HG02798 (cell line): Measurements from ENCODE around the gene FBN2.

Experiments used
- ATAC-seq: cut with Tn5 transposase; IDR thresholded peaks from one replicate; pipeline ENCODE4 v1.9.1; 2021; ENCODE audit warnings: mild to moderate bottlenecking; ENCODE audit not compliant: unreplicated experiment, poor library complexity

Gene FBN2

DNA sequence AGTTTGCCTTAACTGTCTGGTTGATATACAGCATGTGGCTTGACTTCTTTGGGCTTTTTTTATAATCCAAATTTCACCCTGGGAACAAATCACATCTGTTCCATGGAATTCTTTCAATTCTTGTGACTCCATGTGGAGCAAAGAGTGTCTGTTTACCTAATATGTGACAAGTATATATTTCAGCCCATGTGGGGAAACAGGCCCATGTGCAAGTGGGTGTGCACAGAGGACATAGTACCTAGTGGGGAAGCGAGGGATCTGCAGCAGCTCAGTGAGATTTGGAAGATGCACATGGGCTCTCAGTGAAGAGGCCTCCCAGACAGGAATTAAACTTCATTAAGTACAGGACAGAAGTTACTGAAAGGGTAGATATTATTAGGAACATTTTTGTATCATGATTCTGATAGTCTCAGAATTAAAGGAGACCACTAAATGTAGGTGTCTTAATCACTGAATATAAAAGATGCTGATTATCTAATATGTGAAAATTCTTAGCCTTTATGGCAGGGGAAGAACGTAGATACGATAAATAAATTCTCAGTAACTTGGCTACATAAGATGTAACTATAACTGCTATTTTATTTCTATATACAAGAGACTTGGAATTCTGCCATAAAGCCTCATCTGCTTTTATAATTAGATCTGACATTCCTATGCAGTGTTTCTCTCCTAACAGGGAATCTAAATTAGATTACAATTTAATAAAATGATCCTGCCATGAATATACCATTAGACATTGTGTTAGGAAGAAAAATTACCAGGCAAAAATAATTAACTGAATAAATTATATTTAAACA, 273.3 kb downstream of the FBN2 start:
- ATAC-seq: no peak

DNA sequence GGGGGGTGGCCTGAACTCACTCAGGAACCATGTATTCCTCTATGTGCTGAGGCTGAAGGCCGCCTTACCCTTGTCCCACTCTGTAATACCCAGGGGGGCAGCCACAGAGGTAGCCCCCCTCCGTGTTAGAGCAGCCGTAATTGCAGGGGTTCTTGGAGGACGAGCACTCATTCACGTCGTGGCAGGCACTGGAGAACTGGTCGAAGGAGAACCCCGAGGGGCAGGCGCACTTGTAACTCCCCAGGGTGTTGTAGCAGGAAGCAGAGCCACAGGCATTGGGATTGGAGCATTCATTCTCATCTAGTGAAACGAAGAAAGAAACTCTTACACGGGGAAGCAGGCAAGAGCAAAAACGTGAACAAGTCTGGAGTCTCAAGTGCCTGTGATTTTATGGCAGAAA, 274.7 kb downstream of the FBN2 start:
- ATAC-seq: no peak

DNA sequence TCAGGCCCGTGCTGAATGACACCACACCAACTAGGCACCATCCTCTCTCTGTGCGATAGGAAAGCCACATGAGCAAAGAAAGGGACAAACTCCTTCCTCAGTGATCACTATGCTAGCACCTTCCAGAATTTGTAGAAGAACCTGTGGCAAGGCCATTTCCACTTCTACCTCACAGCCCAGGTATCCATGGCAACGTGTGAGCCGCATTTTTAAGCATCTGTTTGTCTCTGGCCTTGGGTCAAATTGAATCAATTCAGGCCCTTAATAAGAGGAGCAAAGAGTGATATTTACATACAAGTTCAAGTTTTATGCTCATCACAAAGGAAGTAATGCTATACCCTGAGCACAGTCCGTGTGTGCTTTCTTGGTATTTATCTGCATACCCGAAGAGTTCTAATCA, 275.1 kb downstream of the FBN2 start:
- no peak for ATAC-seq

- no peak for ATAC-seq
Measured at GRCh38 chr5:128259607-128260021, 278.4 kb downstream of the FBN2 start.

DNA sequence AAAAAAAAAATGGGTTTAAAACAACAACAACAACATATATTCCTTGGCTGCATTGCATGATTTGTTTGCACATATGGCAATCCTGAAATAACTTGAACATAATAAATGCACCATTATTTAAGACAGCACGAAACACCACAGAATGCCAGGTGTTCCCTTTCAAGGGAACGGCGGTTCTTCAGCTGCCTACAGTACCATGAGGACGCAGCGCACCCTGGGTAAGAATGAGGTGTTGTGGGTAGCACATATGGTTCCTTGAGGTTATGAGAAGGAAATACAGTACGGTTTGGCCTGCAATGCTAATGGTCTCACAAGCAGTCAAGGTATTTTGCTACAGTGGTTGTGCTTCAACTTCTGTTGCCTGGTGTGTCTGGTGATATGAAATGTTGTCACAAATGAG, 279.7 kb downstream of the FBN2 start:
- ATAC-seq: no peak

DNA sequence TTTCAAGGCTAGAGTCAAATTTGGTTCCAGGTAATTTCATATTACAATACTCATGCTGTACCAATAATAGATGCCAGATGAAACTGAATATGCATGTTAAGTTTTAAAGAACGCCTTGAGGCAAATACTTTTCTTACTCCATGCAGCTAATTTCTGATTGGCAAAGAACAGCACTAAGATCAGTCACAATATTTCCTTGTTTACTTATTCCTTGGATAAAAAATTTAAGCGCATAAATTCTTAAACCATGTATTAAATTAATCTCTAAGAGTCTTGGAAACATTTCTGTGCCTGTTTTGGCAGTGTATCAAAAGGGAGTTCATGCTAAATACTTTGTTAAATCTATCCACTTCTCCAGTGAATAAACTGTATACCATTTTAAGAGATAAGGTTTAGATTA, 281.0 kb downstream of the FBN2 start:
- no peak for ATAC-seq

DNA sequence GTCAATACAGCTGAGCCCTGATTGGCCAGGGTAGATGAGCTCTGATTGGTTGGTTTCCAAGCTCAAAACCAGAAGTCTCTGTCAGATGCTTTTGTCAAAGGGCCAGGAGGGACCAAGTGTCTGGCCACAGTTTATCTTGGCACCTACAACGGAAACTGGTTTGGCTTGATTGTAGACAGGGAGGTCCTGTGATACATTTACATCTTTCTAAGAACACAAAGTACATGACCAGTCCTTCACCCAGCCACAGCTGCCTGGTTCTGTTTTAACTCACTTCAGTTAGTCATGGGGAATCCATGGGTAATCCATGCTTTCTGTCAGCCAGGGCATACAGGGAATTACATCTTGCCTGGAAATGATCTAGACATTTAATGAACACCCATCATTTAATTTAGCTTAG, 283.3 kb downstream of the FBN2 start:
- ATAC-seq: no peak

- no peak for ATAC-seq
Measured at GRCh38 chr5:128253880-128254279, 284.2 kb downstream of the FBN2 start.

DNA sequence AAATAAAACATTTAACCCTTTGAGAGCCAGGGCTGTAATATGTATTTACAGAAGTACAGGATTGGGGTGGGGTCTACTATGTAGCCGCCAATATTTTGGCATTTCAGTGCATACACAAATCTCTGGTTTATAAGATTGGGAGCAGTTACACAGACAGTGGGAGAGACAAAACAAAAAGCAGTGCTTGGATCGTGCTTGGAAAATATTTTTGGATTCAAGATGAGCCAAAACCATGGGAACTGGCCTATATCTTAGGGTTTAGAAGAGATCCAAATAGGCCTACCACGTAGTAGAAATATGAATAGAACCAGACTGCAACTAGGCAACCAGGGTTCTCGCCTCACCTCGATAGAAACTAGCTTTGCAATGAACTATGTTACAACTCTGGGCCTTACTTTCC, 284.9 kb downstream of the FBN2 start:
- no peak for ATAC-seq

DNA sequence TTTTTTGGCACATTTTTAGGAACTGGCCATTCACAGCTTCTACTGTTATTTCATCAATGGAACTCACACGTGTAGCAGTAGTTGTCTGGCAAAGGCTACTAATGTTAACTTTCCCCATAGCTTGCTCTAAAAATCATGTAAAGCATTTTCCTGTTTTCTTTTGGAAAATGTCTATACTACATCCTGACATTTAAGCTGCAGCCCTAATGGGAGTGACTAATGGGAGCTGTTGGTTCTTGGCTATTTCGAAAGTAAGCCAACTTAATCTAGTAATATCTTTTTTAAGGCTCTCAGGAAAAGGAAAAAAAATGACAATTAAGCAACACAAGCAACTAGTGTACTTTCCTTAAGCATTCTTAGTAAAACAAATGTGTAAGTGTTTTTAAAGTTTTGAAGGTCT, 285.3 kb downstream of the FBN2 start:
- ATAC-seq: no peak

DNA sequence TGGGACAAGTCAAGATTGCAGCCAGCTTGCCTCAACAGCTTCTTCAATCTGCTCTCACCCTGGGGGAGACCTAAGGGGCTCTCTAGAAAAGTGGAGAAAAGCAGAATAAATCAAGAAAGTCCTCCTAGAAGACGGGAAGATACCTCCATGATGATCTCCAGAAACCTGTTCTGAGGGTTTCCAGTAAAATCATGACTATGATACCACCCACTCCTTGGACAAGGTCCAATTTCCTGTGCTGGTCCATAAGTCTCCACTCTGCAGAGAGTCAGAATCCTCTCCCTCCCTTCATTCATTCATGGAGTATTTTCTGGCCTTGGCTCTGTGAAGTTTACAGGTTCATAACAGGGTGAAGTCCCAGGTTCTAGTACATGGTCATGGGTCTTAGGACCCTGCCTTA, 285.8 kb downstream of the FBN2 start:
- ATAC-seq: no peak

- no peak for ATAC-seq
Measured at GRCh38 chr5:128245974-128246373, 292.1 kb downstream of the FBN2 start.

- ATAC-seq: no peak
Measured at GRCh38 chr5:128243958-128244582, 294.0 kb downstream of the FBN2 start.

GRCh38 chr5:128241051-128241695, 296.9 kb downstream of the FBN2 start:
- ATAC-seq: no peak

- ATAC-seq: no peak
Measured at GRCh38 chr5:128237546-128237945, 300.5 kb downstream of the FBN2 start.

DNA sequence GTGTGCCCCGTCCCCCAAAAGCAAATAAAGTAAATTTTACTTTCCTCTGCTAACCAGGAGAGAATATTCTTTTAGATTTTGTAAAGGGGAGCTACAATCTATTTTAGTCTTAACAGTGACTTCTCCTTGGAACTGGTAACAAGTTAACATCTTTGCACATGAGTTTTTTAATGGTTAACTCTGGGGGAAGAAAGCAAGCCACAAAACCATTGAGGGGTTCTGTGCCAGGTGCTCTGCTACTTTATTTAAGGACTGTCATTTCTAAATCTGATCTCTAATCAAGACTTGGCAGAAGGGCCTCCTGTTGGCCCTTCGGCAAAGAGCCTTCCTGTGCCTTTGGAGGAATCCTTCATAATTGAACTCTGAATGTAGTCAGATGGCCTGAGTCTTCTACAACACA, 301.0 kb downstream of the FBN2 start:
- ATAC-seq: no peak

DNA sequence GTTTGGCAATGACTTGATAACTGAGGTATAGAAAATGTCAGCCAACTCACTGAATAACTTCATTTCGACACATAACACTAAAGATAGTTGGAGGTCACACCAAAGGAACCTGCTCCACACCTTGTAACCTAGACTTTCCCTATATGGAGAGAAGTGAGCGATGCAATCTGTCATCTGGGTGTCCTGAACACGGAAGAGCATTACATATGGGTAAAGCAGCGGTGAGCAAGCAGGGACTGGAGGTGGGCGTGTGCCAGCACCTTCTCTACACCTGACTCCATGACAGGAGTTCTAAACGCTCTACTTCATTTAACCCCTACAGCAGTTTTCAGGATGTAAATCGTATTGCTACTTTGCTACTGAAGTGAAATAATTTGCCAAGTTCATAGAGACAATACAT, 301.7 kb downstream of the FBN2 start:
- no peak for ATAC-seq

DNA sequence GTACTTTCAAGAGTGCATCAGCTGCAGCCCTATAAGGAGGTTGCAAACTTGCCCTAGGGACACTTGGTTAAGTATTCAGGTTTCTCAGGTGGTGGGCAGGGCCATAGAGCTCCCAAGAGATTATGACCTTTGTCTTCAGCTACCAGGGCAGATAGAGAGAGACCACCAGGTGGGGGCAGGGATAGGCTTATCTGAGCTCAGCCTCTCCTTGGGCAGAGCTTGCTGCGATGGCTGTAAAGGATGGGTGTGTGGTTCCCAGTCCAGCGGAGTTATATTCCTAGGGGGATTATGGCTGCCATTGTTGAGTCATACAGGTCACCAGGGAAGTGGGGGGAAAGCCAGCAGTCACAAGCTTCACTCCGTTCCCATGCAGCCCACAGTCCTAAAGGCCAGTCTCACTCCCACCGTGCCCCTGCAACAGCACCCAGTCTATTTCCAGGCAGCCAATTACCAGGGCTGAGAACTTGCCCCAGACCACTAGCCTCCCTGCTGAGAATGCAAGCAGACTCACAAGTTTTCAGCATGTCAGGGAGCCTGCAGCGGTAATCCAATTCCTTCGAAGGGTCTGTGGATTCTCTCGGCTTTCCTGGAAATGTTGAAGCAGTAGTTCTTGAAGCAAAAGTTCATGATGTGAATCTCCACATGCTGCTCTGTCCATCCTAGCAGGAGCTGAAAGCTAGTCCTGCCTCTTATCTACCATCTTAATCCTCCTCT, 303.0 kb downstream of the FBN2 start:
- no peak for ATAC-seq

- no peak for ATAC-seq
Measured at GRCh38 chr5:128228521-128228920, 309.5 kb downstream of the FBN2 start.

DNA sequence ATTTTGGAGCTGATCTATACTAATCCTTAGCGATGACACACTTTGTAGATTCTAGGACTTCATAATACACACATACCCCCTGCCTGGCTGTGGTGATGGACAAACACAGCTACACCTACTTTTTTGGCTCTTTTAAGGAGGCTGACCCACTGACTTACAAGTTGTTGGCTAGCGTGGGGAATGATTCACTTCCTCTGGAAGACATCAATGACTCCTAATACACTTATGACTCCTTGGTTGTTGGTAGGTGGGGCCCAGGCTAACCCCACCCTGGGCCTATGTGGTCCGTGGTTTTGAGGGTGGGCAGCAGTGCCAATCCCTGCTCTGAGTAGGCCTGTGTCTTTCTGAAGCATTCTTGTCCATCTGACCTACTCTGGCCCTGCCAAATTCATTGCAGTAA, 310.0 kb downstream of the FBN2 start:
- ATAC-seq: no peak
